HG03354 (cell line): ENCODE results near the gene CD99.
A peak's percentile ranks its signal among the peaks of the same experiment; 100 is the strongest.

Experiments
- ATAC-seq: cut with Tn5 transposase; IDR thresholded peaks from one replicate; pipeline ENCODE4 v1.9.1; 2021; ENCODE audit warnings: mild to moderate bottlenecking; ENCODE audit not compliant: unreplicated experiment, poor library complexity, severe bottlenecking

The CD99 gene

DNA sequence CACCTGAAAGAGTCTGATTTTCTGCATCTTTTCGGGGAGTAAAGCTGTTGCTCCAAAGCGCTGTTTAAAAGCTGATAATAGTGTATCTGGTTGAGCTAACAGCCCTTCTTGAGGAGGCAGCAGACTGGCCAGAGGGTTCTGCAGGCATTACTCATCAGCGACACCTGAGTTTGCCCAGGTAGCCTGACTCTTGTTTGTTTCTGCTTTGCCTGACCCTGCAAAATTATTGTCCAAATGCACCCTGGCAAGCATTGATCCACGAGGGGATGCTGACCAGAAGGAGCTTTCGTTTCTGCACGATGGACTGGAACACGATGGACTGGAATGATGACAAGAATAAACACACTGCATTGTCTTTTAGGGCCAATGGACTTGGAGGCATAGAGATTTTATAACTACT lies 6.2 kb downstream of the CD99 start:
- ATAC-seq: peak; percentile 1

DNA sequence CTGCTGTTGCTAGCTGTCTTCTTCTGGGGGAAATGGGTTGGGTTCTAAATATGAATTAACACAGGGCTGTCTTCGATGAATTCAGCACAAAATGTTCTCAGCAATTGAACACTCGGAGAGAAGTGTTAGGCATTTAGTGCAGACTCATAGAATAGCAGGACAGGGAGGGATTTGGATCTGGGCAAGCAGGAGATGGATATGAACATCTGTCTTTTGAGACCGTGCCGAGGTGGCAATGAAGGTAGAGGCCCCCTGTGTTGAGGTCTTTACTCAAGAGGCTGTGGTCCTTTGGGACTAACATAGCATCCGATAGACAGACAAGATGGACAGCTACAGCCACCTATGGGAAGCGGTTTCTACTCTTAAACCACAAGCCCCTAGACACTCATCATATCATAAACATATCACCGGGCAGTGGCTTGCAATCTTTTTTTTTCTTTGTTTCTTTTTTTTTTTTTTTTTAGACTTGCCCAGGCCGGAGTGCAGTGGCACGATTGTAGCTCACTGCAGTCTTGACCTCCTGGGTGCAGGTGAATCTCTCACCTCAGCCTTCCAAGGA lies 6.7 kb downstream of the CD99 start:
- peak; percentile 46 for ATAC-seq

DNA sequence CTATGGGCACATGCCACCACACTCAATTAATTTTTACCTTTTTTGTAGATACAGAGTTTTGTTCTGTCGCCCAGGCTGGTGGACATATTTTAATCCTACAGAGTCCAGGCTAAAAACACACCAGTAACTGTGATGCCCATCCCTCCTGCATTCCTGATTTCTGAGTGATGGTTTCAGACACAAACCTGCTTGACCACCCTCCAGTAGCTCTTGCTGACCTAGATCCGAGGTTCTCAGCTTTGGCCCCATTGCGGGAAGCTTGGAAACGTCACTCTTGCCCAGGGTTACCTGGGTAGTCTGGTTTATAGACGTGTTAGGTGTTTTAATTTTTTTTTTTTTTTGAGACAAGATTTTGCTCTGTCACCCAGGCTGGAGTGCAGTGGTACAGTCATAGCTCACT lies 7.5 kb downstream of the CD99 start:
- no peak for ATAC-seq

GRCh38 chrX:2699959-2700358 lies 8.9 kb downstream of the CD99 start:
- no peak for ATAC-seq

- ATAC-seq: no peak
These were observed 9.6 kb downstream of the CD99 start for GRCh38 chrX:2700405-2701320.

DNA sequence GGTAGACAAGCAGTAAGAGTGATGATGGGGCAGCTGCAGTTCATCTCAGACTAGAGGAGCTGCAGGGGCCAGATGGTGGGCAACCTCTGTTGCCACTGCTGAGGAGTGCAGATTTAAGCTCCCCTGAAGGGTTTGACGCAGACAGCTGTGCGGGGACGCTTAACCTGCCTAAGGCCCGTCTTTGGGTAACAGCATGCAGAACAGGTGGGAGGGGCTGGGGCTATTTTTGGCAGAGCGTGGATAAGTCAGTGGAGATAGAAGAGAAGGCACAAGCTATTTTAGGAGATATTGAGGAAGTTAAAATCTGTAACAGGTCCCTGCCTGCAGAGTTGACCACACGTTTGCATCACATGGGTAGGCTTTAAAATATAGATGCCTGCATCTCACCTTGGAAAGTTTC lies 10.5 kb downstream of the CD99 start:
- peak; percentile 33 for ATAC-seq

- ATAC-seq: no peak
These were observed 12.9 kb downstream of the CD99 start for GRCh38 chrX:2703991-2704369.

- ATAC-seq: no peak
These were observed 14.1 kb downstream of the CD99 start for GRCh38 chrX:2705046-2705832.

GRCh38 chrX:2707334-2707760 lies 16.3 kb downstream of the CD99 start:
- peak; percentile 93 for ATAC-seq

GRCh38 chrX:2708021-2708420 lies 16.9 kb downstream of the CD99 start:
- no peak for ATAC-seq

GRCh38 chrX:2708592-2709188 lies 17.6 kb downstream of the CD99 start:
- ATAC-seq: no peak

GRCh38 chrX:2709556-2709955 lies 18.5 kb downstream of the CD99 start:
- ATAC-seq: no peak

- ATAC-seq: no peak
These were observed 19.1 kb downstream of the CD99 start for GRCh38 chrX:2710041-2710840.

GRCh38 chrX:2711441-2711840 lies 20.3 kb downstream of the CD99 start:
- ATAC-seq: no peak

DNA sequence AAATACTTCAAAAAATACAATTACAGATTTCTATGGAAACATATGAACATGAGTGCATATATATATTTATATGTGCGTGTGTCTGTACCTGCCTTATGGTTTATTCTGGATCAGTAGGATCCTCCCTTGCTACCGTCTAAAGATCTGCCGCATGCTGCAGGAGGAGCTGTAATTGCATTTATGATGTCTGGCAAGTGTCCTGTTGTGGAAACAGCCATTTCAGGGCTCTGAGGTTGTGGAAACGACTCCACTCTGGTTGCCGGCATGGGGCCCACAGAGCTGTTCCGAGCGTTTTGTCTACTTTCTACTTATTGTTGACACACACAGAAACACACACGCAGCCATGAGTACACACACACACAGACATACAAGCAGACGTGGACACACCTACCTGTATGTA lies 21.3 kb downstream of the CD99 start:
- no peak for ATAC-seq

DNA sequence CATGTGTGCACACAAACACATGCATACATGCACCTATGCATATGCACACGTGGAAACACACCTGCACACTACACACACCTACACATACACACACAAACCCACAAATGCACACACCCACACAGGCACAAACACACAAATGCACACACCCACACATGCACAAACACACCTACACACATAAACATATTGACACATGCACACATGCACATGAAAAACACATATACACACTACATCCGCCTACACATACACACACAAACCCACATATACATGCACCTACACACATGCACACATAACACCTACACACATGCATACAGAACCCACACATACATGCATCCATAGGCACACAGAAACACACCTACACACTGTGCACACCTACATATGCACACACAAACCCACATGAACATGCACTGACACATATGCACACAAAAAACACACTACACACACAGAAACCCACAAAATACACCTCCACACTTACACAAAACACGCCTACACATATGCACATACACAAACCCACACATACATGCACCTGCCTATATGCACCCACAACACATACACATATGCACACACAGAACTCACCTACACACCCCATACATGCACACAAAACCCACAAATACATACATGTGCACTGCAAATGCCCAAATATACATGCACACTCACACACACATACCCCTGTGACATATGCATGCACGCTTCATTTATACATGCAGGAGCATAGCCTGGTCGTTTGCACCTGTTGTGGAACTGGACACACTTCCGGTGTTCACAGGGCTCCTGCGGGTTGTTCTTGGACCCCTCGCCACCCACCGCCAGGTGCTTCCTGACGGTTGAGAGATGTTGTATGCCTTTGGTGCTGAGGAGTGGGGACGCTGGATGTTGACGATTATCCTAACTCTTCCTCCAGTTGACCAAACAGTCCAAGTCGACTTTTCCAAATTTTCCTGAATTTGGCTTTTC lies 22.1 kb downstream of the CD99 start:
- no peak for ATAC-seq

DNA sequence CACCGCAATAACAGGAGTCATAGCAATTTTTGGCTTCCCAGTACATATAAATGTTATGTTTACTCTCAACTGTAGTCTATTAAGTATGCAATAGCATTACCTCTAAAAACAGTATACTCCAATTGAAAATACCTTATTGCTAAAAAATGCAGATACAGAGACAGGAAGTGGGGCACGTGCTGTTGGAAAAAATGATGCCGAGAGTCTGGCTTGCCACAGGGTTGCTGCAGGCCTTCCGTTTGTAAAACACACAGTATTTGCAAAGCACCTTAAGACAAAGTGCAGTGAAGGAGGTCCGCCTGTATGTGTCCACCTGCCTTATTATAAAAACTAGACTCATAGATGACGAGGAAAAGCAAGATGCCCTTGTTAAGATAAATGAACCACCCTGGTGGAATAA lies 23.5 kb downstream of the CD99 start:
- no peak for ATAC-seq

- no peak for ATAC-seq
These were observed 24.0 kb downstream of the CD99 start for GRCh38 chrX:2715066-2715600.
